PC-3 (cell line): Measurements from ENCODE around the gene ANKFN1. TPM values are rescaled to one million over a fixed set of nuclear protein-coding genes. Genes with fewer than 3 reads are reported as not detected.

Experiments
- ATAC-seq: fragments of 200-7000 bp; cut with Tn5 transposase; 2 replicates; pipeline ENCODE4 v1.9.1; 2020; ENCODE audit warnings: mild to moderate bottlenecking, moderate library complexity
- BruUV-seq: library from RNA; stranded (reverse); fragments of 400-500 nt; replicated peaks from 2 replicates; lab custom pipeline; 2021; lab: Mats Ljungman, UMichigan
- CTCF ChIA-PET: fragments of 300-600 bp; sonication (Branson Sonifier 250); formaldehyde crosslinking; loops from one replicate; lab custom pipeline; 2022; ENCODE audit warnings: antibody characterized with exemption; lab: Charles Lee
- POLR2A ChIA-PET: fragments of 300-600 bp; sonication (Branson Sonifier 250); formaldehyde crosslinking; loops from one replicate; lab custom pipeline; 2022; ENCODE audit warnings: antibody characterized with exemption; ENCODE audit not compliant: unreplicated experiment; lab: Charles Lee
- DNase-seq: peaks from one replicate; pipeline ENCODE4 v3.0.0-alpha.2; 2015
- H2AFZ ChIP-seq: fragments of 300-600 bp; sonication (generic); 2 replicates; pipeline ENCODE4 v1.6.0; 2016; ENCODE audit warnings: antibody characterized with exemption, low read length
- H3F3A ChIP-seq: fragments of 300-600 bp; sonication (generic); one replicate; pipeline ENCODE4 v1.6.0; 2017; ENCODE audit warnings: antibody characterized with exemption, low read length, control low read depth, mild to moderate bottlenecking; ENCODE audit not compliant: unreplicated experiment
- H3K27ac ChIP-seq: fragments of 300-600 bp; sonication (generic); 2 replicates; pipeline ENCODE4 v1.5.1; 2016; ENCODE audit warnings: mild to moderate bottlenecking, low read length
- H3K27me3 ChIP-seq: fragments of 300-600 bp; sonication (generic); 2 replicates; pipeline ENCODE4 v1.6.1; 2016; ENCODE audit warnings: low read length, mixed read lengths
- H3K36me3 ChIP-seq: fragments of 300-600 bp; sonication (generic); 2 replicates; pipeline ENCODE4 v1.6.1; 2016; ENCODE audit warnings: low read depth, mixed run types, low read length, mixed read lengths
- H3K4me1 ChIP-seq: fragments of 300-600 bp; sonication (generic); 2 replicates; pipeline ENCODE4 v1.5.1; 2016; ENCODE audit warnings: low read length; ENCODE audit not compliant: insufficient read depth
- H3K4me2 ChIP-seq: fragments of 300-600 bp; sonication (generic); 2 replicates; pipeline ENCODE4 v1.6.0; 2016; ENCODE audit warnings: low read length
- H3K4me3 ChIP-seq: fragments of 300-600 bp; sonication (generic); 2 replicates; pipeline ENCODE4 v1.5.1; 2016; ENCODE audit warnings: mild to moderate bottlenecking, low read length, mixed read lengths
- H3K79me2 ChIP-seq: fragments of 300-600 bp; sonication (generic); 2 replicates; pipeline ENCODE4 v1.6.1; 2017; ENCODE audit warnings: low read length, mixed read lengths
- H3K9ac ChIP-seq: fragments of 300-600 bp; sonication (generic); 2 replicates; pipeline ENCODE4 v1.6.0; 2016; ENCODE audit warnings: mild to moderate bottlenecking, low read length
- H3K9me2 ChIP-seq: fragments of 300-600 bp; sonication (generic); replicated peaks from 2 replicates; pipeline ENCODE4 v1.6.1; 2016; ENCODE audit warnings: mixed run types, low read length, mixed read lengths
- H3K9me3 ChIP-seq: fragments of 300-600 bp; sonication (generic); 2 replicates; pipeline ENCODE4 v1.6.1; 2016; ENCODE audit warnings: low read length, mixed read lengths
- H4K20me1 ChIP-seq: fragments of 300-600 bp; sonication (generic); 2 replicates; pipeline ENCODE4 v1.6.1; 2016; ENCODE audit warnings: low read length, mixed read lengths
- EZH2 ChIP-seq: fragments of 300-600 bp; sonication (generic); IDR thresholded peaks from one replicate; pipeline ENCODE4 v1.6.1; 2017; ENCODE audit warnings: antibody characterized with exemption, mild to moderate bottlenecking, low read length; ENCODE audit not compliant: unreplicated experiment
- EZH2phosphoT487 ChIP-seq: fragments of 300-600 bp; sonication (generic); IDR thresholded peaks from 2 replicates; pipeline ENCODE4 v1.6.1; 2018; ENCODE audit warnings: mild to moderate bottlenecking, antibody characterized with exemption, low read length, borderline replicate concordance
- intact Hi-C: fragments of 100-400 bp; cut with micrococcal nuclease; formaldehyde crosslinking; loops from 2 replicates; pipeline ENCODE4 v1.9.0; 2023
- total RNA-seq: library from RNA; depleted of rRNA; stranded (reverse); fragments of >200 nt; gene quantifications from 2 replicates; pipeline ENCODE4 v1.2.3, GENCODE V29; 2014
- TF ChIP-seq, protein P1 (sequence below): fragments of 300-600 bp; sonication (generic); conservative IDR thresholded peaks from 2 replicates; pipeline ENCODE4 v1.5.1; 2017; ENCODE audit warnings: antibody characterized with exemption, low read depth, mild to moderate bottlenecking, low read length

The ANKFN1 gene
- total RNA-seq, 1 experiment from 2014 or later = not detected

DNA sequence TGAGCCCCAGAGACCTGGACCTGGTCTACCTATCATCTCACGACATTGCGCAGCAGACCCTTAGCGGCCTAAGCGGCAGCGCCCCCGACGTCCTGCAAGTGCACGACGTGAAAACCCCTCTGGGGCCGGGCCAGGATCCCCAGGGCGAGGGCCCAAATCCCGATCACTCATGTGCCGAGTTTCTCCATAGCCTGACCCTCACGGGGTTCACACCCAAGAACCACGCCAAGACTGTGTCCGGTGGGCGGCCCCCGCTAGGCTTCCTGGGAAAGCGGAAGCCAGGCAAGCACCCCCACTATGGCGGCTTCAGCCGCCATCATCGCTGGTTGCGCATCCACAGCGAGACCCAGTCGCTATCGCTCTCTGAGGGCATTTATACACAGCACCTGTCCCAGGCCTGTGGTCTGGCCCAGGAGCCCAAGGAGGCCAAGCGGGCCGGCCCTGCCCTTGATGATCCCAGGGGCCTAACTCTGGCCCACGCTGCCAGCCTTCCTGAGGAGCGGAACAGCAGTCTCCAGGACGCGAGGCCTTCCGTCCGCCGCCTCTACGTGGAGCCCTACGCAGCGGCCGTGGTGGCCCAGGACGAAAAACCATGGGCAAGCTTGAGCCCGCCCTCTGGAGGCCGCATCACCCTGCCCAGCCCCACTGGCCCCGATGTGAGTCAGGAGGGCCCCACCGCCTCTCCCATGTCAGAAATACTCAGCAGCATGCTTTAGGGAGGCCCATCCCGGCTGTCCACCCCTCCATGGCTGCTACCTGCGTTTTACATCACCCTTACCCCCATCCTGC is 357.5 kb downstream of the ANKFN1 start:
- H4K20me1 ChIP-seq = no peaks in the 10 kb centered on the region
- H3K9ac ChIP-seq = no peak overlapping the region
- TF ChIP-seq, protein P1, sequence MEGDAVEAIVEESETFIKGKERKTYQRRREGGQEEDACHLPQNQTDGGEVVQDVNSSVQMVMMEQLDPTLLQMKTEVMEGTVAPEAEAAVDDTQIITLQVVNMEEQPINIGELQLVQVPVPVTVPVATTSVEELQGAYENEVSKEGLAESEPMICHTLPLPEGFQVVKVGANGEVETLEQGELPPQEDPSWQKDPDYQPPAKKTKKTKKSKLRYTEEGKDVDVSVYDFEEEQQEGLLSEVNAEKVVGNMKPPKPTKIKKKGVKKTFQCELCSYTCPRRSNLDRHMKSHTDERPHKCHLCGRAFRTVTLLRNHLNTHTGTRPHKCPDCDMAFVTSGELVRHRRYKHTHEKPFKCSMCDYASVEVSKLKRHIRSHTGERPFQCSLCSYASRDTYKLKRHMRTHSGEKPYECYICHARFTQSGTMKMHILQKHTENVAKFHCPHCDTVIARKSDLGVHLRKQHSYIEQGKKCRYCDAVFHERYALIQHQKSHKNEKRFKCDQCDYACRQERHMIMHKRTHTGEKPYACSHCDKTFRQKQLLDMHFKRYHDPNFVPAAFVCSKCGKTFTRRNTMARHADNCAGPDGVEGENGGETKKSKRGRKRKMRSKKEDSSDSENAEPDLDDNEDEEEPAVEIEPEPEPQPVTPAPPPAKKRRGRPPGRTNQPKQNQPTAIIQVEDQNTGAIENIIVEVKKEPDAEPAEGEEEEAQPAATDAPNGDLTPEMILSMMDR = no peak
- TF ChIP-seq EZH2 (no peak), EZH2phosphoT487 (no peak)
- ChIA-PET POLR2A (no interaction called here), CTCF (no interaction called here)
- no peak overlapping the region for H3K27ac ChIP-seq
- H3K79me2 ChIP-seq = no peaks in the 10 kb centered on the region
- H3K9me3 ChIP-seq = no peaks in the 10 kb centered on the region
- peaks cover under 1% of the 10 kb centered on the region; the same call in 1 of the 2 replicates for H3K4me1 ChIP-seq
- no peaks in the 10 kb centered on the region for H3F3A ChIP-seq
- H3K4me2 ChIP-seq = no peak overlapping the region
- H3K9me2 ChIP-seq = no peaks in the 10 kb centered on the region
- peaks cover 53% of the 10 kb centered on the region for H3K27me3 ChIP-seq
- H3K4me3 ChIP-seq = no peak overlapping the region
- intact Hi-C loops = no loop called here
- DNase-seq (no peak), ATAC-seq (no peak)
- BruUV-seq = no TSS peak
- H3K36me3 ChIP-seq = no peaks in the 10 kb centered on the region
- H2AFZ ChIP-seq = no peak overlapping the region

DNA sequence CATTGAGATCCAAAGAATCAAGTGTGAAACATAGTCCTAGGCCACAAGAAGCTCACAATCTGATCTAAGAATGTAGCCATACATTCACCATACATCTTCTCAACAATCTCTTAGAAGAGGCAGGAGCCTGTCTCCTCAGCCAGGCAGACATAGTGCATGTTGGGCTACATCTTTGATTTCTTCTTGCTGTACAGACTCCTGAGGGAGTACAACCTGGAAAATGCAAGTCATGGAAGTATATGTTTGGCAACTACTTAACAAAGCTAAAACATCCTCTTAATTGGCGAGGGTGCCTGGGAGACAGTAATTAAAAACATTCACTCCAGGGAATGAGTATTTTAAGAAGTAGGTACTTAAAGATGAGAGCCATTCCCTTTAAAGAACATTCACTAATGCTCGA is 361.0 kb downstream of the ANKFN1 start:
- Histone ChIP-seq H3K27ac (no peak overlapping the region), H3K27me3 (peaks cover 79% of the 10 kb centered on the region), H3K9me3 (no peaks in the 10 kb centered on the region), H4K20me1 (no peaks in the 10 kb centered on the region), H3K9ac (no peak overlapping the region), H3K79me2 (no peaks in the 10 kb centered on the region), H3K36me3 (no peaks in the 10 kb centered on the region), H3K4me3 (no peak overlapping the region), H3F3A (no peaks in the 10 kb centered on the region), H3K9me2 (no peaks in the 10 kb centered on the region), H3K4me1 (no peaks in the 10 kb centered on the region), H3K4me2 (no peak overlapping the region), H2AFZ (no peak overlapping the region)
- ChIA-PET POLR2A (no interaction called here), CTCF (interaction anchor here (0.7 kb wide), 1 partner anchor 1024 kb away, joined by 3 read pairs; no protein-coding TSS in a partner anchor)
- ATAC-seq (no peak), DNase-seq (no peak)
- no TSS peak for BruUV-seq
- intact Hi-C loops = no loop called here
- TF ChIP-seq, protein P1 = no peak
- no peak for TF ChIP-seq EZH2phosphoT487
- no peak for TF ChIP-seq EZH2

DNA sequence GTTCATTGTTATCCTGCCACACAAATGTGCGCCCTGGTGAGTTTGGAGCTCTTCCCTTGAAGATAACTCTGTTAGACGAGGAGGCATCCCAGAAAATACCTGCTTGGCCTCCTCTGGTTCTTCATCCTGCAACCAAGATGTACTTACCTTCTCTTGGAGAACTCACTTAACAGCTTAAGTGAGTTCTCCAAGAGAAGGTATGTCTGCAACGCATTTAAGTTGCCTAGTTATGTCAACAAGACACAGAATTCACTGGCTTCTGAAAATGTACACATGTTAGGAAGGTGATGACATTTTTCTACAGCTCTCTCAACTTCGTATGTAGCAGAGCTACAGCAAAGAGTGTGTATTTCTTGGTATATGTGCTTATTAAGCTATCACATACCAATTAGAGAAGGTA is 361.6 kb downstream of the ANKFN1 start:
- CTCF ChIA-PET = no interaction called here
- Histone ChIP-seq H3K27ac (no peak overlapping the region), H3K4me1 (no peaks in the 10 kb centered on the region), H3K9me2 (no peaks in the 10 kb centered on the region), H3F3A (no peaks in the 10 kb centered on the region), H3K9me3 (no peaks in the 10 kb centered on the region), H3K36me3 (no peaks in the 10 kb centered on the region), H3K9ac (no peak overlapping the region), H4K20me1 (no peaks in the 10 kb centered on the region), H3K79me2 (no peaks in the 10 kb centered on the region), H3K4me3 (no peak overlapping the region), H3K27me3 (peaks cover 79% of the 10 kb centered on the region), H2AFZ (no peak overlapping the region), H3K4me2 (no peak overlapping the region)
- BruUV-seq = no TSS peak
- ATAC-seq (no peak), DNase-seq (no peak)
- intact Hi-C loops = no loop called here
- POLR2A ChIA-PET = no interaction called here
- TF ChIP-seq, protein P1 = no peak
- TF ChIP-seq EZH2 = no peak
- TF ChIP-seq EZH2phosphoT487 = no peak
